Right atrium auricular region (tissue), 2 donors: ENCODE data around the gene WNT10A. TPM values are rescaled to one million over a fixed set of nuclear protein-coding genes. Genes with fewer than 3 reads are reported as not detected.
A peak's percentile ranks its signal among the peaks of the same experiment; 100 is the strongest.

Source experiments
- DNase-seq: peaks from one replicate; pipeline ENCODE4 v3.0.0-alpha.2; 2019; ENCODE audit warnings: low spot score
- H3K27ac ChIP-seq, 2 donors: fragments of 200-600 bp; sonication (generic); 1 replicate in 1 of 2; 2 replicates in 1 of 2; pipeline ENCODE4 v1.5.1; 2016 to 2019
- H3K27me3 ChIP-seq, 2 donors: fragments of 200-600 bp; sonication (generic); one replicate each; pipeline versions ENCODE4 v1.5.1 to v1.6.0; 2017 to 2019
- H3K36me3 ChIP-seq: fragments of 200-600 bp; sonication (generic); one replicate; pipeline ENCODE4 v1.5.1; 2016
- H3K4me1 ChIP-seq, 2 donors: fragments of 200-600 bp; sonication (generic); one replicate each; pipeline versions ENCODE4 v1.5.1 to v1.6.0; 2017 to 2019
- H3K4me3 ChIP-seq, 2 donors: fragments of 200-600 bp; sonication (generic); 1 replicate in 1 of 2; 2 replicates in 1 of 2; pipeline ENCODE4 v1.5.1; 2017 to 2019; ENCODE audit warnings: mild to moderate bottlenecking in 1 of 2, moderate library complexity in 1 of 2
- H3K9me3 ChIP-seq, 2 donors: fragments of 200-600 bp; sonication (generic); one replicate each; pipeline ENCODE4 v1.5.1; 2019
- total RNA-seq, 2 donors: library from RNA; depleted of rRNA; stranded (reverse); fragments of >200 nt; gene quantifications; one replicate each; pipeline ENCODE4 v1.1.0, GENCODE V29; 2016
- TF ChIP-seq, protein P1 (sequence below), 2 donors: fragments of 200-600 bp; sonication (generic); IDR thresholded peaks; one replicate each; pipeline ENCODE4 v1.5.1; 2019; ENCODE audit warnings: antibody characterized with exemption in 2 of 2

WNT10A gene
- total RNA-seq, 2 donors from 2014 or later: 0.90 to 1.2 TPM

- DNase-seq: no peak
- no peaks in the 10 kb centered on the region for H3K36me3 ChIP-seq
- peak overlapping the region in 1 of 2 donors; percentile 35 for H3K4me3 ChIP-seq
- TF ChIP-seq, protein P1, sequence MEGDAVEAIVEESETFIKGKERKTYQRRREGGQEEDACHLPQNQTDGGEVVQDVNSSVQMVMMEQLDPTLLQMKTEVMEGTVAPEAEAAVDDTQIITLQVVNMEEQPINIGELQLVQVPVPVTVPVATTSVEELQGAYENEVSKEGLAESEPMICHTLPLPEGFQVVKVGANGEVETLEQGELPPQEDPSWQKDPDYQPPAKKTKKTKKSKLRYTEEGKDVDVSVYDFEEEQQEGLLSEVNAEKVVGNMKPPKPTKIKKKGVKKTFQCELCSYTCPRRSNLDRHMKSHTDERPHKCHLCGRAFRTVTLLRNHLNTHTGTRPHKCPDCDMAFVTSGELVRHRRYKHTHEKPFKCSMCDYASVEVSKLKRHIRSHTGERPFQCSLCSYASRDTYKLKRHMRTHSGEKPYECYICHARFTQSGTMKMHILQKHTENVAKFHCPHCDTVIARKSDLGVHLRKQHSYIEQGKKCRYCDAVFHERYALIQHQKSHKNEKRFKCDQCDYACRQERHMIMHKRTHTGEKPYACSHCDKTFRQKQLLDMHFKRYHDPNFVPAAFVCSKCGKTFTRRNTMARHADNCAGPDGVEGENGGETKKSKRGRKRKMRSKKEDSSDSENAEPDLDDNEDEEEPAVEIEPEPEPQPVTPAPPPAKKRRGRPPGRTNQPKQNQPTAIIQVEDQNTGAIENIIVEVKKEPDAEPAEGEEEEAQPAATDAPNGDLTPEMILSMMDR (IDR thresholded peaks at IDR 0.05): no peak
- H3K27ac ChIP-seq: no peak overlapping the region
- peaks cover 10 to 18% of the 10 kb centered on the region in 2 donors for H3K27me3 ChIP-seq
- peaks cover 0 to 29% of the 10 kb centered on the region in 2 donors for H3K4me1 ChIP-seq
- no peaks in the 10 kb centered on the region for H3K9me3 ChIP-seq
These were observed 375 bp downstream of the WNT10A start for GRCh38 chr2:218880859-218881594.

DNA sequence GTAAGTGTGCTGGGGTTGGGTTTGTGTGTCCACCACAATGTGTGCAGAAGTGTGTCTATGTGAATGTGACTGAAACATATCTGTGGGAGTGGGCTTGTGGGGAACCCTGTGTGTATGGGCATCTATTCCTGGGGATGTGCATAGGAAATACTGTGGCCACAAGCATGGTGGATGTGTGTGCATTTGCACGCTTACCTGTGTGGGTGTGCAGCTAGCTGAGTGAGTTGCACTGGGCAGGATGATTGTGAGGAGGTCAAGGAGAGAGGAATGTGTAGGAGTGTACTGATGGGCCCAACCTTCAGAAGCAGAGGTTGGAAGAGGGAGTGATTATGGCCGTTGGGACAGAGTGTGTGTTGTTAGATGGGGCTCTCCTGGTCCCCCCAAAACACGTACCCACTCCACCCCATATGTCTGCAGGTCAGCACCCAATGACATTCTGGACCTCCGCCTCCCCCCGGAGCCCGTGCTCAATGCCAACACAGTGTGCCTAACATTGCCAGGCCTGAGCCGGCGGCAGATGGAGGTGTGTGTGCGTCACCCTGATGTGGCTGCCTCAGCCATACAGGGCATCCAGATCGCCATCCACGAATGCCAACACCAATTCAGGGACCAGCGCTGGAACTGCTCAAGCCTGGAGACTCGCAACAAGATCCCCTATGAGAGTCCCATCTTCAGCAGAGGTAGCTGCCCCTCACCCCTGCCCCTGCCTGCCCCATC is 1.2 kb downstream of the WNT10A start:
- Histone ChIP-seq H3K36me3 (no peaks in the 10 kb centered on the region), H3K27me3 (peaks cover 10 to 18% of the 10 kb centered on the region in 2 donors), H3K27ac (no peak overlapping the region), H3K4me1 (peaks cover 0 to 29% of the 10 kb centered on the region in 2 donors), H3K4me3 (no peak overlapping the region), H3K9me3 (no peaks in the 10 kb centered on the region)
- TF ChIP-seq, protein P1 (IDR thresholded peaks at IDR 0.05): no peak
- no peak for DNase-seq

- Histone ChIP-seq H3K9me3 (no peaks in the 10 kb centered on the region), H3K27me3 (peaks cover 10 to 18% of the 10 kb centered on the region in 2 donors), H3K27ac (no peak overlapping the region), H3K36me3 (no peaks in the 10 kb centered on the region), H3K4me3 (no peak overlapping the region), H3K4me1 (peaks cover 0 to 29% of the 10 kb centered on the region in 2 donors)
- TF ChIP-seq, protein P1 (IDR thresholded peaks at IDR 0.05): no peak
- DNase-seq: no peak
These were observed 1.8 kb downstream of the WNT10A start for GRCh38 chr2:218882461-218882816.

DNA sequence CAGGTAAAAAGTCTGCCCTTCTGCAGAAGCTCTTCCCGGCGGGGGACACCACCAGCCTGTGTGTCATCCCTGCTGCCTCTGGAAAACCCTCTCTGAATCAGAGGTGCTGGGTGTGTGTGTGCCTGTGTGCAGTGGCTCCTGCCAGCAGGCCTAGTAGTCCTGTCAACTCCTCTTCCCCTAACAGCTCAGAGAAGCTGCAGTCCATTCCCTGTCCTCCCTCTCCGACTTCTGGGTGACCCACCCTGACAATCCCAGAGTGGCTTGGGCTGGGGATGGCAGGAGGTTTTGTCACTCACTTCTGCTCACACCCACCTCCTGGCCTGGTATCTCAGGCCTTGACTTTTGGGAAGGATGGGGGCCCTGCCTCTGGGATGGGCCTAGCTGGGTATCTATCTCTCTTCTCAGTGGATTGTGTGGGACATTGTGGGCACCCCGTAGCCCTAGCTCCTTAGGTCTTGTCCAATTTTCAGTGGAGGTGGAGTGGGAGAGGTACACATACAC is 2.3 kb downstream of the WNT10A start:
- Histone ChIP-seq H3K9me3 (no peaks in the 10 kb centered on the region), H3K4me1 (peaks cover 0 to 29% of the 10 kb centered on the region in 2 donors), H3K4me3 (peak overlapping the region in 1 of 2 donors; percentile 52)

GRCh38 chr2:218883491-218884490 is 3.1 kb downstream of the WNT10A start:
- TF ChIP-seq, protein P1 (IDR thresholded peaks at IDR 0.05): no peak
- no peaks in the 10 kb centered on the region for H3K36me3 ChIP-seq
- H3K27ac ChIP-seq: no peak overlapping the region
- H3K27me3 ChIP-seq: peaks cover 7 to 10% of the 10 kb centered on the region in 2 donors
- H3K4me3 ChIP-seq: peak overlapping the region; percentile 19 to 52
- H3K9me3 ChIP-seq: no peaks in the 10 kb centered on the region
- H3K4me1 ChIP-seq: peaks cover 0 to 29% of the 10 kb centered on the region in 2 donors
- DNase-seq: no peak

More for the DNA sequence above, 2.3 kb downstream of the WNT10A start:
- Histone ChIP-seq H3K27me3 (peaks cover 10 to 16% of the 10 kb centered on the region in 2 donors), H3K36me3 (no peaks in the 10 kb centered on the region), H3K27ac (no peak overlapping the region)
- TF ChIP-seq, protein P1 (IDR thresholded peaks at IDR 0.05): no peak
- no peak for DNase-seq
